Posterior vena cava (tissue), 2 donors: ENCODE data around the gene ABCB6. TPM values are rescaled to one million over a fixed set of nuclear protein-coding genes. Genes with fewer than 3 reads are reported as not detected.
"Not testable (repeated sequence)": the region's sequence is repeated elsewhere in the genome, so short reads cannot be mapped to it uniquely, and the experiment has no call there.

ENCODE experiments used
- DNase-seq: peaks from one replicate; pipeline ENCODE4 v3.0.0-alpha.2; 2020; ENCODE audit warnings: low spot score
- intact Hi-C, 2 donors: fragments of 100-400 bp; cut with DNase I; formaldehyde crosslinking; loops; one replicate each; pipeline versions ENCODE4 v1.14.1 to v1.14.2; 2022 to 2023
- total RNA-seq, 2 donors: library from RNA; stranded (reverse); fragmentation: NEBNext Ultra II Directional; extraction: Animal tissue kit (Norgen Biotek cat#: 25700); gene quantifications; one replicate each; pipeline ENCODE4 v1.2.1, GENCODE V29; 2021
- donor health status: DM: yes; HTN: yes; CAD: no.
- donor health status: DM: yes; HTN: yes; CAD: no.

Gene ABCB6
- total RNA-seq, 2 donors from 2014 or later: 16.0 to 24.2 TPM

- intact Hi-C loops, DNase-seq: not testable (repeated sequence)
These were observed 17.4 kb downstream of the ABCB6 start for GRCh38 chr2:219201331-219201730.

DNA sequence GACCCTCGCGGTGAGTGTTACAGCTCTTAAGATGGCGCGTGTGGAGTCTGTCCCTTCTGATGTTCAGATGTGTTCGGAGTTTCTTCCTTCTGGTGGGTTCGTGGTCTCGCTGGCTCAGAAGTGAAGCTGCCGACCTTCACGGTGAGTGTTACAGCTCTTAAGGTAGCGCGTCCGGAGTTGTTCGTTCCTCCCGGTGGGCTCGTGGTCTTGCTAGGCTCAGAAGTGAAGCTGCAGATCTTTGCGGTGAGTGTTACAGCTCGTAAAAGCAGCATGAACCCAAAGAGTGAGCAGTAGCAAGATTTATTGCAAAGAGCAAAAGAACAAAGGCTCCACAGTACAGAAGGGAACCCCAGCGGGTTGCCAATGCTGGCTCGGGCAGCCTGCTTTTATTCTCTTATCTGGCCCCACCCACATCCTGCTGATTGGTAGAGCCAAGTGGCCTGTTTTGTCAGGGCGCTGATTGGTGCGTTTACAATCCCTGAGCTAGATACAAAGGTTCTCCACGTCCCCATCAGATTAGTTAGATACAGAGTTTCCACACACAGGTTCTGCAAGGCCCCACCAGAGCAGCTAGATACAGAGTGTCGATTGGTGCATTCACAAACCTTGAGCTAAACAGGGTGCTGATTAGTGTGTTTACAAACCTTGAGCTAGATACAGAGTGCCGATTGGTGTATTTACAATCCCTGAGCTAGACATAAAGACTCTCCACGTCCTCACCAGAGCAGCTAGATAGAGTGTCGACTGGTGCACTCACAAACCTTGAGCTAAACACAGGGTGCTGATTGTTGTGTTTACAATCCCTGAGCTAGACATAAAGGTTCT lies 18.0 kb downstream of the ABCB6 start:
- intact Hi-C loops, DNase-seq: not testable (repeated sequence)

GRCh38 chr2:219199470-219200211 lies 19.1 kb downstream of the ABCB6 start:
- intact Hi-C loops: no loop called here
- DNase-seq: no peak

DNA sequence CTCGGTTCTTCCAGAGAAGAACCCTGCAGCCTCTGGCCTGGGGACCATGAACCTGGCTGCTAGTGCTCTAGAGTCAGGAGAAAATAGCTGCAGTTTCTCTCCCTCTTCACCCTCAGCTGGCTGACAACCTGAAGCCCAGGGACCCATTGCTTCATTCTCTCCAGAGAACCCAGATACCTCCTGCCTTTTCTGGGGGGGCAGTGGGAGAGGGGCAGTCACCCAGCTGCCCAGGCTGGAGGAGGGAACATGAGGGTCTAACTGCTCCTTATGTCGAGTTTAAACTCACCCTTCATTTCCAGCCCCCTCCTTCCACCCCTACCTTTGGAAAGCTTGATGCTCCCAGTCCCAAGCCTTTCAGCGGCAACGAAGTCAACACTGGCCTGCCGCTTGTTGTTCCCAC lies 19.8 kb downstream of the ABCB6 start:
- intact Hi-C loops: no loop called here

DNA sequence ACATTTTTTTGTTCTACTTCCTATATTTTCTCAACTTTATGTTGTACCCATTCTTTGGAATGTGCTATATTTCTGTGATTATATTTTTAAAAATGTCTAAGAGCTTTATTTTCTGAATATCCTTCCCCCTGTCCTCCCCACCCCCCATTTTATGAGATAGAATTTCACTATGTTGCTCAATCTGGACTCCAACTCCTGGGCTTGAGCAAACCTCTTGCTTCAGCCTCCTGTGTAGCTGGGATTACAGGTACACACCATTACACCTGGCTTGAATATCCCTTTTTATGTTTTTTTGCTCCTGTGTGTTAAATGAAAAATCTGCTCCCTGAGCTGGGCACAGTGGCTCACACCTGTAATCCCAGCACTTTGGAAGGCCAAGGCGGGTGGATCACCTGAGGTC lies 21.4 kb downstream of the ABCB6 start:
- DNase-seq: no peak
- intact Hi-C loops: no loop called here

More for the DNA sequence above, 19.8 kb downstream of the ABCB6 start:
- DNase-seq: no peak

DNA sequence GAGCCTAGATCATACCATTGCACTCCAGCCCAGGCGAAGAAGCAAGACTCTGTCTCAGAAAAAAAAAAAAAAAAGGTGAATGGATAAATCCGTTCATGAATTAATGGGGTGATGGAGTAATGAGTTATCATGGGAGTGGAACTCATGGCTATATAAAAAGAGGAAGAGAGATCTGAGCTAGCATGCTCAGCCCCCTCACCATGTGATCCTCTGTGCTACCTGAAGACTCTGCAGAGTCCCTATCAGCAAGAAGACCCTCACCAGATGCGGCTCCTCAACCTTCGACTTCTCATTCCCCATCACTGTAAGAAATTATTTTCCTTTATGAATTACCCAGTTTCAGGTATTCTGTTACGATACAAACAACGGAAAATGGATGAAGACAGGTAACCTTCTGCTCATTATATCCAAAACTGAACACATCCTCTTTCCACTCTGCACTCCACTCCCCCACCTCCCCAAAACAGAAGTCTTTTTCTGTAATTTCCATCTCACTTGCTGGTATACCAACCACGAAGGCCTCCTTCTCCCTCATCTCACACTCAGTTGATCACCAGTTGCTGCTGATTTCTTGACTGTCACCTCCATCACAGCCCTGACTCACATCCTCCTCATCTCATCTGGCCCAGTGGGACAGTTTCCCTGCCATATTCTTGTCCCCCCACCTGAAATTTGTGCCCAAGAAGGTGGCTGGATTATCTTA lies 31.9 kb downstream of the ABCB6 start:
- no peak for DNase-seq
- intact Hi-C loops: no loop called here

DNA sequence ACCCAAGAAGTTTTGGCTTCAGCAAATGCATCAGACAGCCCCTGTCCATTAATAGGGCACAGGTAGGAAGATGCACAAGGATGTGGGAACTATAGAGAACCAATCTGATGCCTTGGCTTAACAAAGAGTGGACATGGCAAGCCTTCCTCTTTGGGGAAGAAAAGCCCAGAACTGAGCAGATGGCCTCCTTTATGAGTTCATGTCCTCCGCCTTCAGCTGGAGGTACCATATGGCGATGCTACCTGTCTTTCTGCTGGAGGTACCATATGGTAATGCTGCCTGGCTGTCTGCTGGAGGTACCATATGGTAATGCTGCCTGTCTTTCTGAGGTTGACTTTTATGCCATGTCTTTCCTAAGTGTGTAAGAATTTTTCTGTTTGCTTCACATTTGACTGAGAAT lies 34.6 kb downstream of the ABCB6 start:
- intact Hi-C loops: no loop called here
- no peak for DNase-seq

- intact Hi-C loops: no loop called here
- no peak for DNase-seq
These were observed 35.5 kb downstream of the ABCB6 start for GRCh38 chr2:219183151-219183772.

DNA sequence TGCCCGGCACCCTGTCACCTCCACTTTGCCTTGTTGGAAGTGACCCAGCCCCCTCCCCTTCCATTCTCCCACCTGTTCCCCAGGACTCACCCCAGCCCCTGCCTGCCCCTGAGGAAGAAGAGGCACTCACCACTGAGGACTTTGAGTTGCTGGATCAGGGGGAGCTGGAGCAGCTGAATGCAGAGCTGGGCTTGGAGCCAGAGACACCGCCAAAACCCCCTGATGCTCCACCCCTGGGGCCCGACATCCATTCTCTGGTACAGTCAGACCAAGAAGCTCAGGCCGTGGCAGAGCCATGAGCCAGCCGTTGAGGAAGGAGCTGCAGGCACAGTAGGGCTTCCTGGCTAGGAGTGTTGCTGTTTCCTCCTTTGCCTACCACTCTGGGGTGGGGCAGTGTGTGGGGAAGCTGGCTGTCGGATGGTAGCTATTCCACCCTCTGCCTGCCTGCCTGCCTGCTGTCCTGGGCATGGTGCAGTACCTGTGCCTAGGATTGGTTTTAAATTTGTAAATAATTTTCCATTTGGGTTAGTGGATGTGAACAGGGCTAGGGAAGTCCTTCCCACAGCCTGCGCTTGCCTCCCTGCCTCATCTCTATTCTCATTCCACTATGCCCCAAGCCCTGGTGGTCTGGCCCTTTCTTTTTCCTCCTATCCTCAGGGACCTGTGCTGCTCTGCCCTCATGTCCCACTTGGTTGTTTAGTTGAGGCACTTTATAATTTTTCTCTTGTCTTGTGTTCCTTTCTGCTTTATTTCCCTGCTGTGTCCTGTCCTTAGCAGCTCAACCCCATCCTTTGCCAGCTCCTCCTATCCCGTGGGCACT lies 36.2 kb downstream of the ABCB6 start:
- no peak for DNase-seq

GRCh38 chr2:219181531-219181930 lies 37.2 kb downstream of the ABCB6 start:
- intact Hi-C loops: no loop called here
- no peak for DNase-seq

More for the DNA sequence above, 36.2 kb downstream of the ABCB6 start:
- intact Hi-C loops: no loop called here

DNA sequence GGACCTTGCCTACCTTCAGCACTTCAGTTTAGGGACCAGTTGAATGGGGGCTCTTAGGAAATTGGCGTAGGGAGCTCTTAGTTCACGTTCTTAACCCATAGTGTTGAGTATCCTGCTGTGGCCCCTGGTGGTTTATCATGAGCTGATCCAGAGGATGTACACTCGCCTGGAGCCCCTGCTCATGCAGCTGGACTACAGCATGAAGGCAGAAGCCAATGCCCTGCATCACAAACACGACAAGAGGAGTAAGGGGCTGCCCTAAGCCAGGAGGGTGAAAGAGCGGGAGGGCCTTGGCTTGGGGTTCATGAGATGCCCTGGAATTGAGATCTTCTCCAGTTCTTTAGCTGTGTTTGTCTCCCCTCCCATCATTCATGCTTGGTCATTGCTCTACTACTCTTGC lies 37.8 kb downstream of the ABCB6 start:
- DNase-seq: no peak

DNA sequence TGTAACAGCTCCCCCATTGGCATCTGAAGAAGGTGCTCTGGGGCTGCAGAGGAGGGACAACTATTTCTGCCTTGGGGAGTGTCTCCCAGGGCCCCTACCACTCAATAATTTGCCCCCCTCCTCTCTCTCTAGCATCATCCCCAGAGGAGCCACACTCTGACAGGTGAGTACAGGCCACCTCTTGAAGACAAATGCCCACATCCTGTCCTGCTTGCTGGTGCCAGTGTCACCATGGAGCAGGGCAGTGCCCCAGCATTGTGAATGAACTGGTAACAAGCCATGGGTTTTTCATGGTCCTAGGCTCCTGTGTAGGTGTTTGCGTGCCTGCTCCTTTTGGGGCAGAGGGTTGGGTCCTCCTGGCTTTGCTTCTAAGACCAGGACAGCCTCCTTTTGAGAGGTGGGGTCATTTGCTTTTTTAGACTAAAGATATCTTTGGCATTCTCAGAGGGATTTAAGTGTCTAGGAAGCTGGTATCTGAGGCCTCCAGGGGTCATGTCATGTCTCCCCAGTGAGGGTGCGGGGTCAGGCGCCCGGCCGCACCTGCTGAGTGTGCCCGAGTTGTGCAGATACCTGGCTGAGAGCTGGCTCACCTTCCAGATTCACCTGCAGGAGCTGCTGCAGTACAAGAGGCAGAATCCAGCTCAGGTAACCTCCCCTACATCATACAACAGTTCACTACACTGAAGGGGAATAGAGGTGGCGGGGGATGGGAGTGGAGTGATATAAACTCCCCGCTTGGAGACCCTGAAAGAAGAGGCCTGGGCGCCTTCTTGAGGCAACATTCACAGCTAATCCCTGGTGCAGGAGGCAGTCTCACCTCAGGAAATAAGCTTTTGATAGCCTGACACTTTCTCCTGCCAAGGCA lies 38.9 kb downstream of the ABCB6 start:
- no peak for DNase-seq
- intact Hi-C loops: loop anchor here in 1 of 2 donors (5.0 kb wide), 1 partner anchor 37 kb away; the partner anchor contains the start of gene ABCB6

More for the DNA sequence above, 37.8 kb downstream of the ABCB6 start:
- intact Hi-C loops: no loop called here

DNA sequence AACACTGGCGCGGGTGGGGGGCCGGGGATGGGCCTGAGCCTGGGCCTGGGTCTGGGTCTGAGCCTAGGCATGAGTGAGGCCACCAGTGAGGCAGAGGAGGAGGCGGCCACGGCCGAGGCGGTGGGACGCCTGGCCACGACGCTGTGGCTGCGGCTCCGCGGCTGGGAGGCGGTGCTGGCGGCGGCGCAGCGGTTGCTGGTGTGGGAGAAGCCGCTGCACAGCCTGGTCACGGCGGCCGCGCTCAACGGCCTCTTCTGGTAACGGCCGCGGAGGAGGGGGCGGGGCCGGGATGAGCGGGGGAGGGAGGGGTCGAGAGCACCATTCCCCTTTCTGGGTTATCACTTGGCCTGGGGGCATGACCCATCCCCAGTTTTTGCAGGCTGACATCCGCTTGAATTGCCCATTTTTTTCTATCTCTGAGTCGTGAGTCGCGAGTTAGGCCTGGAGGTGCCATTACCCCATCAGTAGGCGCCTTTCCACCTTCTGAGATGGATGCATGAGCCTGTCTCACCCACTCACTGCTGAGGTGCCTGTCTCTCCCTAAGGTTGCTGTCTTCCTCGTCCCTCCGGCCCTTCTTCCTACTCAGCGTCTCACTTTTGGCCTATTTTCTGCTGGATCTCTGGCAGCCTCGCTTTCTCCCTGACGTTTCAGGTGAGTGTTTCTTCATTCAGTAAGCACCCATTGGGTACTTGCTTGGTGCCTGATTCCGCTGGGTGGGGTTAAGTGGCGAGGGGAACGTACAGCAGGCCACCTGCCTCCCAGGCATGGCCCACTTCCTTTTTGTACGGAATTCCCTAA lies 40.2 kb downstream of the ABCB6 start:
- intact Hi-C loops: loop anchor here in 1 of 2 donors (5.0 kb wide), 1 partner anchor 39 kb away; the partner anchor contains the start of gene ABCB6
- DNase-seq: peak; percentile 90

GRCh38 chr2:219177552-219178376 lies 41.0 kb downstream of the ABCB6 start, which contains the start of gene RETREG2:
Gene RETREG2 (plus strand): TSS chr2:219178275. CDS start chr2:219178353, 78 bp downstream.
- intact Hi-C loops: loop anchor here in 1 of 2 donors (5.0 kb wide), 1 partner anchor 40 kb away; the partner anchor contains the start of gene ABCB6
- peak; percentile 95 for DNase-seq

DNA sequence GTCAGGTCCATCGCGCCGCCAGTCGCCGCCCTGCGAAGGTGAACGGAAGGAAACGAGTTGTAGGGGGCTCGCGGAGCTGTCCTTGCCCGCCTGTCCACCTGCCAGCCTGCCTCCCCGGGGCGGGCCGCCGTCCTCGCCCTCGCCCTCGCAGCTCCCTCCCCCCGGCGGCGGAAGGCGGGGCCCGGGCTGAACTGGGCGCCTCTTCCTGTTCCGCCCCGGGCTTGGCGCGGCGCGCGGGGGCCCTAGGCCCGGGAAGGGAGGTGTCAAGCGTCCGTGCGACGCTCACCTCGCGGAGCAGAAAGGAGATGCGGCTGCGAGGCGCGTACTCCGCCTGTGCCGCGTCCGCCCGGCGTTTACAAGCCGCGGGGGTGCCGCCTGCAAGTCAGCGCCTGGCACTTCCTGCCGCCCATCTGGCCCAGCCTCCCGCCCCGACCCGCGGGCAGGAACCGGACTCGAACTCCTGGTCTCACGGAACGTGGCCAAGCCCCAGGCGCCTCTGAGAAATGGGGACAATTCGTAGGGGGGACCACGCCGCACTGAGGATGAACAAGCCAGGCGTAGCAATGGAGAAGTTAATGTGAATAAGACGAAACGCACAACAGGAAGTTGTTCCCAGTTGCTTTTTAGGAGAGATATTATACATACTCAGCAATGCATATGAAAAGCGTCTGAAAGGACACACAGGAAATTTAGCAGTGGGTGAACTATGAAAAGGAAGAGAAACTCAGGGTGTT lies 41.8 kb downstream of the ABCB6 start, which contains the start of gene CNPPD1:
TSS of gene CNPPD1 (minus strand) at position 108 of the 734 bp plus-strand sequence. CDS start at position 11, 97 bp downstream.
- intact Hi-C loops: loop anchor here in 1 of 2 donors (5.0 kb wide), 1 partner anchor 40 kb away; the partner anchor contains the start of gene ABCB6
- peak; percentile 96 for DNase-seq
